GM18505 (cell line): Measurements from ENCODE around the gene PACS2.
"Not testable (repeated sequence)": the region's sequence is repeated elsewhere in the genome, so short reads cannot be mapped to it uniquely, and the experiment has no call there.

Experiments
- ATAC-seq: cut with Tn5 transposase; IDR thresholded peaks from one replicate; pipeline ENCODE4 v1.9.1; 2021; ENCODE audit not compliant: unreplicated experiment
- POLR2A ChIP-seq: IDR thresholded peaks from 4 replicates; pipeline ENCODE4 v1.6.1; 2011; ENCODE audit warnings: borderline replicate concordance; ENCODE audit not compliant: insufficient read depth, insufficient read length; ENCODE audit errors: extremely low read depth

PACS2 gene

DNA sequence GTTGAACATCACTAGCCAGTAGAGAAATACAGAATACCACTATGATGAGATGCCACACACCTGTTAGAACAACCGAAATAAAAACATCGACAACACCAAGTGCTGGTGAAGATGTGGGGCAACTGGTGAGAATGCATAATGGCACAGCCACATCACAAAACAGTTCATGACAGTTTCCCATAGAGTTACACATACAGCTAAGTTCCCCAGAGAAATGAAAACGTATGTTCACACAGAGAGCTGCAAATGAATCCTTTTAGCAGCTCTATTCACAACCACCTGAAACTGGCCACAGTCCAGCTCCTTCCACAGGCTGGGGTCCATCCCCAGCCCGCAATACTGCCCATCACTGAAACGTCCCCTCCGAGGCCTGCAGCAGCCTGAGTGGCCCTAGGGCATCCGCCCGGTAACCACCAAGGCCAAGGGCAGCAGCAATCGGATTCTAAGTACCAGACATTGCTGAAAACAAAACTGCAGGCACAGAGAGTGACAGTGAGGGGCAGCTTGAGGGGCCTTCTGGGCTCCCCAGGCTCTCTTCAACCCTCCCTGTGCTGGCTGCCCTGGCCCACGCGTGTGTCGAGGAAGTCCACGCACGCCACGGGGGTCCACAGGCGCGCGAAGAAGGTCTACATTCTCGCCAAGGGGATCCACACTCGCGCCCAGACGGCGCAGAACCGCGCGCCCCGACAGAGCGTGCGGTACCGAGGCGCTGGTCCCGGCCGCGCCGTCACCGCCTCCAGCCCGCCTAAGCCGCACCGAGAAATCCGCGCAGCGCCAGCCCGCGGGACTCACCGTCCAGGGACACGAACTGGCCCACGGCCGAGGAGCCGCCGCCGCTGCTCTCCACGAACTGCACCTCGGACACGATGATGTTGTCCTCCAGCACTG is 14.7 kb upstream of the PACS2 start:
- no peak for TF ChIP-seq POLR2A
- ATAC-seq: peak; percentile 11

DNA sequence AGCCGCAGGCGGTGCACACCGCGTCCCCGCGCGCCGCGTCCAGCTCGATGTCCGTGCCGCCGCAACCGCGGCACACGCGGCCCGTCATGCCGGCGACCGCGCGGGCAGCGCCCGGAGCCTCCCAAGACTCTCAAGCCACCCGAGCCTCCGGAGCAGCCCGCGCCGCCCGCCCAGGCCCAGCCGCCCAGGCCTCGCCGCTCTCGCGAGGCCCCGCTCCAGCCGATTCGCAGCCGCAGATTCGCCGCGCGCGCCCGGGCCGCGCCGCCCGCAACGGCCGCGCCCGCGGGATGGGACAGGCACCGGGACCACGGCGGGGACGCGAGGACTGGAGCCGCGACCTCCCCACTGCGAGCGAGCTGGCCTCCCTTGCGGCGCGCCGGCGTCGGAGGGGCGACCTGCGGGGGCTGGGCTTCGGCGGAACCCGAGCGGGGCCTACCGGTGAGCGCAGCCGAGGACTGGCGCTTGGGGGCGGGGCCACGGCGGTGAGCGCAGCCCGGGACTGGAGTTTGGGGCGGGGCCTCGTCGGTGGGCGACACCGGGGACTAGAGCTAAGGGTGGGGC is 13.9 kb upstream of the PACS2 start, which contains the start of gene BRF1:
BRF1 (minus strand) TSS at position 460 of the 561 bp plus-strand sequence; CDS start at position 88, 372 bp downstream.
- peak; percentile 59 for TF ChIP-seq POLR2A
- peak; percentile 82 for ATAC-seq

DNA sequence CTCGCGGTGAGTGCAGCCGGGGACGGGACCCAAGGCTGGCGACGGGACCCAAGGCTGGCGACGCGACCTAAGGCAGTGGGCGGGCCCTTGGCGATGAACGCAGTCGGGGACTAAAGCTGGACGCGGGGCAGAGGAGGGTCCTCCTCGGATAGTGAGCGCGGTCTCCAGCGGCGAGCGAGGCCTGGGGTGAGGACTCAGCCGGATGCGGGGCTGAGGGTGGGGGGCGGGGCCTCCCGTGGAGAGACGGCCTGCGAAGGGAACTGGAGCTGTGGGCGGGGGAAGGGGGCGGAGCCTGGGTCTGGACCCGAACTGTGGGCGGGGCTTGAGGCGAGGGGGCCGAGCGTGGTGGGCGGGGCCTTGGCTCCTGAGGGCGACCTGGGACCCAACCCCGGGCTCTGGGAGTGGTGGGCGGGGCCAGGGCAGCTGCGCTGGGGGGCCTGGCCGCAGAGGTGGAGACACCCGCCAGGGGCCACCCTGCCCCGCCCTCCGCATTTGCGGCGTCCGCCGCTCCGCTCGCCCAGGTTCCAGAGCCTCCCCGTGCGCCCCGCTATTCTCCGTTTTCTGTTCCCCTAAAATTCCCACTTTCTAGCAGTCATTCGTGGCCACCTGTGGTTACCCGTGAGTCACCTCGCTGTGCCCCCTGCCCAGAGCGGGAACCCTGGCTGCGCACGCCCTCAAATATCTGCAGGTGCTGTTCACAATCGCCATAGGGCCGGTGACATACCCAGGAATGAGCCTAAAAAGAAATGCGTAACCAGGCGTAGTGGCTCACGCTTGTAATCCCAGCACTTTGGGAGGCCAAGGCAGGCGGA is 13.2 kb upstream of the PACS2 start:
- peak; percentile 62 for ATAC-seq
- peak; percentile 58 for TF ChIP-seq POLR2A

DNA sequence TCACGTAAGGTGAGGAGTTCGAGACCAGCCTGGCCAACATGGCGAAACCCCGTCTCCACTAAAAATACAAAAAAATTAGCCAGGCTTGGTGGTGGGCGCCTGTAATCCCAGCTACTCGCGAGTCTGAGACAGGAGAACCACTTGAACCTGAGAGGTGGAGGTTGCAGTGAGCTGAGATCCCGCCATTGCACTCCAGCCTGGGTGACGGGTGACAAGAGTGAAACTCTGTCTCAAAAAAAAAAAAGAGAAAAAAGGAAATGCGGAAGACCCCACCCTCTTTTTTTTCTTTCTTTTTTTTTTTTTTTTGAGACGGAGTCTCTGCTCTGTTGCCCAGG is 12.7 kb upstream of the PACS2 start:
- ATAC-seq: not testable (repeated sequence)

DNA sequence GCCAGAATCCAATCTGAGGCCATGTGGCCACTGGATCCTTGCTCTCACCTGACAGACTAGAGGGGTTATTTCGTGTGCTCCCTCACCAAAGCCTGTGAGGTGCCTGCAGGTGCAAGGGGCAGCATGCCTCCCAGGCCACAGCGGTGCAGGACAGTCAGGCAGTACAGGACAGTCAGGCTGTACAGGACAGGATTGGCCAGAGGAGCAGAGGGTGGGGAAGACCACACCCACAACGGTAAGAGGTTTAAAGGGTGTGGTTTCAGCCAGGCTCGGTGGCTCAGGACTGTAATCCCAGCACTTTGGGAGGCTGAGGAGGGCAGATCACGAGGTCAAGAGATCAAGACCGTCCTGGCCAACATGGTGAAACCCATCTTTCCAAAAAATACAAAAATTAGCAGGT is 10.6 kb upstream of the PACS2 start:
- no peak for TF ChIP-seq POLR2A

DNA sequence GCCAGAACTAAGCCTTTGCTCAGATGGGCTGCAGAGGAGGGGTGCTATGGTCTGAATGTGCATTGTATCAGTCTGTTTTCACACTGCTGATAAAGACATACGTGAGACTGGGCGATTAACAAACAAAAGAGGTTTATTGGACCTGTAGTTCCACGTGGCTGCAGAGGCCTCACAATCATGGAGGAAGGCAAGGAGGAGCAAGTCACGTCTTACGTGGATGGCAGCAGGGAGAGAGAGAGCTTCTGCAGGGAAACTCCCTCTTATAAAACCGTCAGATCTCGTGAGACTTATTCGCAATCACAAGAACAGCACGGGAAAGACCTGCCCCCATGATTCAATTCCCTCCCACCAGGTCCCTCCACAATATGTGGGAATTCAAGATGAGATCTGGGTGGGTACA is 10.0 kb upstream of the PACS2 start:
- TF ChIP-seq POLR2A: no peak
- no peak for ATAC-seq

More for the DNA sequence above, 10.6 kb upstream of the PACS2 start:
- ATAC-seq: no peak

DNA sequence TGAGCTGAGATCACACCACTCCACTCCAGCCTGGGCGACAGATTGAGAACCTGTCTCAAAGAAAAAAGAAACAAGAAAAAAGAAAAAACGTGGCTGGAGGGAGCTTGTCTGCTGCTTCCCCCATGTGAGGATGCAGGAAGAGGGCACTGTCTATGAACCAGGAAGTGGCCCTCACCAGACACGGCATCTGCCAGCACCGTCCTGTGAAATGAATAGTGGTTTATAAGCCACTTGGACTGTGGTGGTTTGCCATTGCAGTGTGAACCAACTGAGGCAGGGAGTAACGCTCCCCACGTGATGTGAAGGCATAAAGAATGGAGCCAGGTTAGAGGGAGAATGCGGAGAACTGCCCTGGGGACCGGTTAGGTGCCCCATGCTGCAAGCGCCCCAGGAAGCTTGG is 9.2 kb upstream of the PACS2 start:
- no peak for ATAC-seq
- no peak for TF ChIP-seq POLR2A

DNA sequence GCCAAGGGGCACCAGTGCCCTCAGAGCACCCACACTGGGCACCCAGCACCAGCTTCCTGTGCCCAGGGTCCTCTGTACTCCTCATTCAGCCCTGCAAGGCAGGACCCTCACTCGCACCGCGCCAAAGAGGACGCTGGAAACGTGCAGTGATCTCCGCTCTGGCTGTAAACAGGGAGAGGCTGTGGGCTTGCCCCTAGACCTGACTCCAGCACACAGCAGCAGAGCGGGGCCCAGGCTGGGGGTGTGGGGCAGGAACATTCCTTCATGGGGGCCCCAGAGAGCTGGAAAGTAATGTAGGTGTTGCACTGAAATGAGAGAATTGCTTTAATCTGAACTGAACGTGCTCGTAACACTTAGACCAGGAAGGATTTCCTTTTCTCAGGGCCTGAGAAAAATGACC is 8.8 kb upstream of the PACS2 start:
- no peak for TF ChIP-seq POLR2A
- ATAC-seq: no peak

DNA sequence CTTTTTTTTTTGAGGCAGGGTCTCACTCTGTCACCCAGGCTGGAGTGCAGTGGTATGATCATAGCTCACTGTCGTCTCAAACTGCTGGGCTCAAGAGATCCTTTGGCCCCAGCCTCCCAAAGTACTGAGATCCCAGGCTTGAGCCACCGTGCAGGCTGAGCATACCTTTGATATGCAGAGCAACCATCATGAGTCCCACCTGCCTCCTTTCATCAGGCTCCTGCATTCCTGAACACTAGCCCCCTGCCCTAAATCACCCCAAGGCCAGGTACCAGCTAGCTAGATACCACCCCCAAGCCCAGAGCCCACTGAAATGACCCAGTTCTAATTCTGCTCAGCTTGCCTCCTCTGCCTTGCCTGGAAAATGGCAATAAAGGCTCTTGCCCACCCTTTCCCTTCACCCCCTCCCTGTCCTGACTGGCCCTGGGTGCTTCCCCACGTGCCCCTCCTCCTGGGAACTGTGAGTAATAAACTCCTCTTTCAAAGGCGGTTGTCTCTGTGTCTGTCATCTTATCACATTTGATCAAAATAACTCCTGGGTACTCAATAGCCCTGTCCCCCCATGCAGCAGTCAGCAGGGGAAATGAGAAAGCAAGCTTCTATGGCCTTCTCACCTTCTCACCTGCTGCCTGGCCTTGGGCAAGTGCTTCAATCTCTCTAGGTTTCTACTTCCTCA is 7.4 kb upstream of the PACS2 start:
- no peak for ATAC-seq
- no peak for TF ChIP-seq POLR2A

DNA sequence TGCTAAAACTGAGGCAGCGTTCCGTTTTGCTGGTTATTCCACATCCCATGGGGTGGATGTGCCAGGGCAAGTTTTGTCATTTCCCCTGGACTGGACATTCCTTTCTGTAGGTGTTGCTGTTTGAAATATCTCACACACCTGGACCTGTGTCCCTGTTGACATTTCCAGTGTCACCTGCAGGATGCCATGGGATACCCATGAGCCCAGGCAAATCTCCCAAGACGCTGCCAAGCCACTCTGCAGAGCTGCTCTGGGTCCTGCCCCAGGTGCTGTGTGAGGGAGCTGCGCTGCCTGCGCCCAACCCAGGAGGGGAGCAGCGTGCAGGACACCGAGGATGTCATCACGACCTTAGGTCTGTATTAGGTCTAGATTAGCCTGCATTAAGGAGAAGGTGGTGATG is 5.2 kb upstream of the PACS2 start:
- ATAC-seq: no peak
- no peak for TF ChIP-seq POLR2A

DNA sequence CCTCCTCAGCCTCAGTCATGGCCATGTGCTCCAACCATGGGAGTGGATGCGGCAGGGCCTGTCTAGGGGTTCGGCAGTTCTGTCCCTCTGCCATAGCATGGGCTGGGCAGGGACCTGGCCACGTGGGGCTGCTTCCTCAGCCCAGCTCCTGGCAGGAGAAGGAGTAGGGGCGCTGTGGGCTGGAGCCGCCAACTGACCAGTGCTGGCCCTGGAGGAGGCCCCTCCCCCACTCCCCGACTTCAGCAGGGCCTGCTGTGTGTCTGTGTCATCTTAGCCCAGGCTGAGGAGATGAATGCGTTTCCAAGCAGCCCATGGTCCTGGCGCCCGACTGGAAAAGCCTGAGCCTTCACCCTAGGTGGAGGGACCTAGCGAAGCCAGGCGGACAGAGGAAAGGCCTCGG is 2.7 kb upstream of the PACS2 start:
- no peak for TF ChIP-seq POLR2A
- no peak for ATAC-seq

DNA sequence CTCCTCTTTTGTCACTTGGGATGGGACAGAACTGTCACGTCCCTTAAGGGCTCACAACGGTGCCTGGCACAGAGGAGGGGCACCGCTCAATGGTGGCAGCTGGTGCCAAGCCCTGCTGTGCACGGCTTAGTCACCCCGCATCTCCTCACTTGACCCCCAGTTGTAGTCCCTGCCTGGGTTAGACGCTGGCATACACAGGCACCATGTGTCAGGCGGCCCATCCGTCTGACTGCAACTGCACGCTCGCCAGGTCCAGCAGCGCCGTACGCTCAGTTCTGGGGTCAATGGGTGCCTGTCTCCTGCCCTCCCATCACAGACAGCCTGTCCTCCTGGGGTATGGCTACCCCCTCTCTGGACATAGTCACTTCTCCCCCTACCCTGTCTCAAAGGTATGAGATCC is 1.6 kb upstream of the PACS2 start:
- ATAC-seq: no peak
- no peak for TF ChIP-seq POLR2A

DNA sequence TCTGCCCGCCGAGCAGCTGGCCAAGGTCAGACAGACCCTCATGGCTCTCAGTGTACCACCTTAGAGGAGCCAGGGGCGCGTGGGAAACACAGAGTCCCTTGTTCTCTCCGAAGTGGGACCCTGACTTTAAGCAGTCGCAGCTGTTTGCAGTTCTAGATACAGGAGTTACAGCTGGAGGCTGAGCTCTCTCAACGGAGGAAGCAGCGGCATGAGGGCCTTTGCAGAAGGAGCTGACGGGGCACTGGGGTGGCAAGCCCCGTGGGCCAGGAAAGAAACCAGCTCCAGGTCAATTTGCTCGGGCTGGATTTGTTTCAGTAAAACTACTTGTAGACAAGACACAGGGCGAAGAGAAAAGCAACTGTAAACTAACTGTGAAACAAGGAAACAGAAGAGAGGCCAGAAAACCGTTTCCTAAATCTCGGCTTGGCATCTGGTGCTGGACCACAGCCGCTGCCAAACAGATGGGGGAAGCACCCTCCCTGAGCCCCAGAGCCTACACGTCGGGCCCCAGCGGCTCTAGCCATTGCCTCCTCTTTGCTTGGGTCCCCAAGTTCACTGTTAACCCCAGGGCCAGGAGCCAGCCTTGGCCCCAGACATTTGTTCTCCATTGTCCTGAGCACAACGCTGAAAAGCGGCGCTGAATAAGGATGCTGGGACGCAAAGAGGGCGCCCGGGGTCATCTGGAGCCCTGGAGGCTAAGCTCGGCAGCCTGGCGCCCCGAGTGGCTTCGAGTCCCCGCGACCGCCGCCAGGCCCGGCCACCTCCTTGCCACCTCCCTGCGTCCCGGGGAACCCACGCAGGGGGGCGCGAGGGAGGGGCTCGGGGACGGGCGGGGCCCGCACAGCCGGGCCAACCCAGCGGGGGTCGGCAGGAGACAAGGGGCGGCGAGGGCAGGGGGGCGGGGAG is 914 bp upstream of the PACS2 start:
- no peak for TF ChIP-seq POLR2A
- ATAC-seq: peak; percentile 25

DNA sequence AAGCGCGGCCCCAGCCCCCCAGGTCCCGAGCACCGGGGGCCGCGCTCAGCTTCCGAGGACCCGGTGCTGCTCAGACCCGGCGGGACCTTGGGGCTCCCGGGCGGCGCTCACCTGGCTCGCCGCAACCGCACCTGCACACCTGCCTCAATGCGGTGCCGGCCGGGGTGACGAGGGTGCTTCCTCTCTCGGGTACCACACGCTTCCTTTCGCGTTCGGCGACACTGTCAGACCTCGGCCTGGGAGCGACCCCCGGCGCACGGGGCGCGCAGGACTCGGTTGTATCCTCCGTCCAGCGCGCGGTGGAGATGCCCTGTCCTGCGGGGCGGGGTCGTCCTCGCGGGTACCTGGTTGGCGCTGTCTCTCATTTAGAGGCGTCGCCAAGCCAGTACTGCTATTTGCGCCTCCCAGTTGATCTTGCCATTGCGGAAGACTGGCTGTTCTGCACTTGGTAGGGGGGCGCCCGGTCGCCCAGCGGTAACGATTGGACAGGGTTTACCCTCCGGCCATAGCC is 718 bp downstream of the PACS2 start:
- peak; percentile 20 for ATAC-seq
- no peak for TF ChIP-seq POLR2A
